Inflammatory macrophage treated with lipopolysaccharide for 4 hours (primary cell): ENCODE results near the gene RAB43.
"Not testable (repeated sequence)": the region's sequence is repeated elsewhere in the genome, so short reads cannot be mapped to it uniquely, and the experiment has no call there.

ENCODE experiments used
- DNase-seq: peaks from one replicate; pipeline ENCODE4 v3.0.0-alpha.2; 2020

Gene RAB43

DNA sequence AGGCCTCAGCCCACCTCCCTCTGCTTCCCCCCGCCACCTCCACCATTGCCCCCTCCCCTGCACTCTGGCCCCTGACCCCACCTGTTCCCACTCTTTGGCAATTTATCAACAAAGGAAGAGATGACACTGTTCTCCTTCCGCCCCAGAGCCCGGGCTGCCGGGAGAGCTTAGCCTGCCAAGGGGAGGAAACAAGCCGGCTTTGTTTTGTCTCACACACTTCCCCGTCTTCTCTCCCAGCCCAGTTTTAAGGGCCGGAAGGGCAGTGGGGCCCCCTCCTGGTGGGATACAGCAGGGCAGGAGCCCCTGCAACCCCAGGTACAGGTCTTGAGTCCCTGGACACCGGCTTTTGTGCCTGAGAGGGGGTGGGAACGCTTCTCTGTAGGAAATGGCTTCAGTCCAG is 33.7 kb downstream of the RAB43 start:
- DNase-seq = not testable (repeated sequence)

DNA sequence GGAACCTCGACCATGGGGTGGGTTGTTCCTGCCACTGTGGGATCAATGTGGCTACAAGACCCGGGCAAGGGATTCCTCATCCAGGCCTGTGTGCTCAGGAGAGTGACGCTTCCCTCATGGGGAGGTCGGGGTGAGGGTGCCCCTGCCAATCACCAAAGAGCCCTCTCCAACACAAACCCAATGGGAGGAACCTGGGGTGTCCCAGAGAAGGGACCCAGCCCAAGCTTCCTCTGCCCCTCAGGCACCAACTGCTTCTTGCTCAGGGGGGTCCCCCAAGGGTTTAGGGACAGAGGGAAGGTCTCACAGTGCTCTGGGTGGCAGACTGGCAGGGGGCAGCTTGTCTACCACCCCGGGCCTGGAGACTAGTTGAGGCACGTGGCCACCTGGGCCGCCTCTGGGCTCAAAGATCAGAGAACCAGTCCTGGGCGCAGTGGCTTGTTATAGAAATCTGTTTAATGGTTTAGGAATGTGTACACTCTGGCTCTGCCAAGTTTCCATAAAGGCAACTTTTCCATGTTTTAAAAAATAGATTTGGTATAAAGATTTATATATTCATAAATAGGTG is 34.4 kb downstream of the RAB43 start:
- DNase-seq = no peak

- DNase-seq = no peak
Observed at GRCh38 chr3:129085818-129086217, 35.8 kb downstream of the RAB43 start.

DNA sequence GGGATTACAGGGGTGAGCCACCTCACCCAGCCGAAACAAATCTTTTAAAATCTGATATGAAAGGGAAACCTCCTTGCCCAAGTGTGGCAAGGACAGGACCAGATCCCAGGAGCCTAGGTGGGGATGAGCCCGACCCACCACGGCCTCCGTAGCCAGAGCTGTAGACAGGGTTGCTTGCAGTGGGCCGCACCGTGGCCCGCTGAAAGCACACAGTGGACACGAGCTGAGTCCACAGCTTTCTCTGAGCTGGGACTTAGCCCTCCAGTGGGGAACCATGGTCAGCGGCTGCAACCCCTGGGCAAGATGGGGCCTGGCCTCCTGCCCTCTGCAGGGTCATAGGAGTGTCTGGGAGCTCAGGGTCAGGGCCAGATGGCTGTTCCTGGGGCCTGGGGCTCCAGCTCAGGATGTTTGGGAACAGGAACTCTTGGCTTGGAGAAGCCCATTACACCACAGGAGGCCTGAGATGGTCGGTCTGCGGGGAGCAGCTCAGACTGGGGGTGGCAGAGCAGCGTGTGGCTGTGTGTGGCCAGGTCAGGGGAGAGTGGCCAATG is 36.4 kb downstream of the RAB43 start:
- DNase-seq = no peak

- no peak for DNase-seq
Observed at GRCh38 chr3:129084501-129084900, 37.1 kb downstream of the RAB43 start.

GRCh38 chr3:129082026-129082425 is 39.6 kb downstream of the RAB43 start:
- DNase-seq = no peak

GRCh38 chr3:129081503-129081902 is 40.1 kb downstream of the RAB43 start:
- no peak for DNase-seq

DNA sequence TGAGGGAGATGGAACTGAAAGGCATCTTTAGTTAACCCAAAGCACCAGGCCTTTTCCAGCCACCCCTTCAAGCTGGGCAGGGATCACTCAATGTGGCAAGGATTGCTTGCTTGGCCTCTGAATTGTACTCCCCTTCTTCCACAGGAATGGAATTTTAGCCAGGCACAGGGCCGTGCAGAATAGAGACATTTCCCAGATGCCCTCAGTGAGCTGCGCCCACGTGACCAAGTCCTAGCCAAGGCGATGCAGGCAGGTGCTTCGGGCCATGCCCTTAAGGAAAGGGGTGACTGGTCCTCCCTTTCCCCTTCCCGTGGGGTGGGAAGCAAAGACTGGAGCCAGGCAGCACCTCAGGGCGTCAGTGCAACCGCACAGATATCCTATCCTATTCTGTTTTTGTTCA is 43.1 kb downstream of the RAB43 start:
- no peak for DNase-seq

DNA sequence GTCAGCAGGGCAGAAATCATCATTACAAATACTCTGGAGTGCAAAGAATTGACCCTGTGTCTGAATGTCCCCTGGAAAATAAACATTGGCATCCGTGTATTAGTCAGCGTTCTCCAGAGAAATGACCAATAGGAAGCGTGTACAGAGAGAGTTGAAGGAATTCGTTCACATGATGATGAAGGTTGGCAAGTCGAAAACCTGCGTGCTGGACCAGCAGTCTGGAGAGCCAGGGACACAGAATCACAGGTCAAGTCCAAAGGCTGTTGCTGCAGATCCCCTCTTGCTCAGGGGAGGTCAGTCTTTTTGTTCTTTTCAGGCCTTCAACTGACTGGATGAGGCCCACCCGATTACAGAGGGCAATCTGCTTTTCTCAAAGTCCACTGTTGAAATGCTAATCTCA is 44.4 kb downstream of the RAB43 start:
- DNase-seq = no peak

GRCh38 chr3:129070086-129070885 is 51.3 kb downstream of the RAB43 start:
- peak; percentile 11 for DNase-seq

GRCh38 chr3:129069313-129070085 is 52.1 kb downstream of the RAB43 start:
- DNase-seq = not testable (repeated sequence)

DNA sequence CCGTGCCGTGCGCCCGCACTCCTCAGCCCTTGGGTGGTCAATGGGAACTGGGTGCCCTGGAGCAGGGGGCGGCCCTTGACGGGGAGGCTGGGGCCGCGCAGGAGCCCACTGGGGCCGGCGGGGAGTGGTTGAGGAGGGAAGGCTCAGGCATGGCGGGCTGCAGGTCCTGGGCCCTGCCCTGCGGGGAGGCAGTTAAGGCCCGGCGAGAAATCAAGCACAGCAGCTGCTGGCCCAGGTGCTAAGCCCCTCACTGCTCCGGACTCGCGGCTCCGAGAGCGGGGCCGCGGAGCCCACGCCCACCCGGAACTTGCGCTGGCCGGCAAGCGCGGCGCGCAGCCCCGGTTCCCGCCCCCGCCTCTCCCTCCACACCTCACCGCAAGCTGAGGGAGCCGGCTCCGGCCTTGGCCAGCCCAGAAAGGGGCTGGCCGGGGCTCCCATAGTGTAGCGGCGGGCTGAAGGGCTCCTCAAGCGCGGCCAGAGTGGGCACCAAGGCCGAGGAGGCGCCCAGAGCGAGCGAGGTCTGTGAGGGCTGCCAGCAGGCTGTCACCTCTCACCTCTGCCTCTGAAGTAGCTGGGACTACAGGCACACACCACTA is 53.2 kb downstream of the RAB43 start:
- DNase-seq = no peak

DNA sequence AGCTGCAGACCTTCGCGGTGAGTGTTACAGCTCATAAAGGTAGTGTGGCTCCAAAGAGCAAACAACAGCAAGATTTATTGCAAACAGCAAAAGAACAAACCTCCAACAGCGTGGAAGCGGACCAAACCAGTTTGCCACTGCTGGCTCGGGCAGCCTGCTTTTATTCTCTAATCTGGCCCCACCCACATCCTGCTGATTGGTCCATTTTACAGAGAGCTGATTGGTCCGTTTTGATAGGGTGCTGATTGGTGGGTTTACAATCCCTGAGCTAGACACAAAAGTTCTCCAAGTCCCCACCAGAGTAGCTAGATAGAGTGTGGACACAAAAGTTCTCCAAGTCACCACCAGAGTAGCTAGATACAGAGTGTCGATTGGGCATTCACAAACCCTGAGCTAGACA is 53.9 kb downstream of the RAB43 start:
- DNase-seq = not testable (repeated sequence)

DNA sequence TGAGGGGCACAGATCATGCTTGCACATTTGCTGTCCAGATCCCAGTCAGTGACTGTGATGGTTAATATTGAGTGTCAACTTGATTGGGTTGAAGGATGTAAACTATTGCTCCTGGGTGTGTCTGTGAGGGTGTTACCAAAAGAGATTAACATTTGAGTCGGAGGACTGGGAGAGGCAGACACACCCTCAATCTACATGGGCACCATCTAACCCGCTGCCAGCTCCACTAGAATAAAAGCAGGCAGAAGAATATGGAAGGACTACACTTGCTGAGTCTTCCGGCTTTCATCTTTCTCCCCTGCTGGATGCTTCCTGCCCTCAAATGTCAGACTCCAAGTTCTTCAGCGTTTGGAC is 55.9 kb downstream of the RAB43 start:
- DNase-seq = no peak

DNA sequence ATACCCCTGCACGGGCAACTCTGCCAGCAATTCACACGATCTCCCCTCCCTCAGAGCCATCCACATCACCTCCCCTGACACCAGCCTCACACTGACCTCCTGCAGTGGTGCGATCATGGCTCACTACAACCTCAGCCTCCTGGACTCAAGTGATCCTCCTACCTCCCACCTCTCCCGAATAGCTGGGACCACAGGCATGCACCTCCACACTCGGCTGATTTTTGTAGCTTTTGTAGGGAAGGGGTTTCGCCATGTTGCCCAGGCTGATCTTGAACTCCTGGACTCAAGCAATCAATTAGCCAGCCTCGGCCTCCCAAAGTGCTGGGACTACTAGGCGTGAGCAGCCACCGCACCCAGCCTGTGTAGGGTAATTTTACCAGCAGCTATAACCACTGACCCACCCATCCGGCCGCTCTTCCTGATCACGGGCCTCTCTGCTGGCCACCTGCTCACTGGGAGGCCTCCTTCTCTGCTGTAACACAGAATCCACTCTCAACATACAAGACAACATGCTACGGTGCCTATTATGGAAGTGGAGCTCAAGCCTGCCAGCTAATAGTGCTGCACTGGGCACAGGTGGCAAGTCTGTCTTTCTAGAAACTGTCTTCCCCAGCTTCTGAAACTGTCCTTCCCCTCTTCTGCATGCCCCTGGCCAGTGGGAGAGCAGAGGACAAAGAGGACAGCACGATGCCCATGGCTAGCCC is 56.4 kb downstream of the RAB43 start:
- no peak for DNase-seq

DNA sequence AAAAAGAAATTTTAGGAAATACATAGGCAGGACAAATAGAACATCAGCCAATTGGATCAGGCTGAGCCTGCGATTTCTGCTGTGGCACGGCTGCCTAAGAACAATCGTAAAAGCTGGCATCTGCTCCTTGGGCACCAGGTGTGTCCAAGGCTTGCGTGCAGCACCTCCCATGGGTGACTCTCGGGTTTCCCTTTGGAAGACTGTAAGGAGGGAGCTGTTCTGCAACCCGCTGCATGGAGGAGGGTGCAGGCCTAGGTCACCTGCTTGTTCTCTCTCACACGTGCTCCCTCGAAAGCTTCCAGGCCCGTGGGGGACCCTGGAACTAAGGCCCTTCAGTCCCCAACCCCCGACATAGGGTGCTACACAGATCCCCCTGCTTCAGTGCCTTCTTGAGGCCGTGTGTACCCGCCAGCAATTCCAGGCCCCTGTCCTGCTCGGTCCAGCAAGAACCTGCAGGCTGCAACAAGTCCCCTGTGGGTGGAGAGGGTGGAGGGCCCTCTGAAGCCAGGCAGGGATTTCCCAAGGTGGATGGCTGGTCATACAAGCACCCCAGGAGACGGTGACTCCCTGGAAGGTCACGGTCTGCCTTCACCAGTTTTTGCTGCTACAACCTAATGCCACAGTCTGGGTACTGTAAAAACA is 57.6 kb downstream of the RAB43 start:
- no peak for DNase-seq

GRCh38 chr3:129063091-129063640 is 58.4 kb downstream of the RAB43 start:
- no peak for DNase-seq

GRCh38 chr3:129061888-129062834 is 59.4 kb downstream of the RAB43 start:
- DNase-seq = no peak

- no peak for DNase-seq
Observed at GRCh38 chr3:129061023-129061887, 60.3 kb downstream of the RAB43 start.
